Esophagus muscularis mucosa (tissue), 3 donors: ENCODE measurements around the gene A2M.

Source experiments
- POLR2A ChIP-seq: fragments of 450-650 bp; IDR thresholded peaks from one replicate; pipeline ENCODE4 v1.6.1; 2017; ENCODE audit warnings: antibody characterized with exemption, moderate library complexity, mild to moderate bottlenecking, low read depth
- TF ChIP-seq, protein P1 (sequence below), 3 experiments: fragments of 200-600 bp in 2 of 3; fragments of 450-650 bp in 1 of 3; sonication (generic) in 2 of 3; IDR thresholded peaks; one replicate each; pipeline ENCODE4 v1.5.1; 2017 to 2019; ENCODE audit warnings: antibody characterized with exemption in 3 of 3, mild to moderate bottlenecking in 2 of 3, moderate library complexity in 1 of 3

DNA sequence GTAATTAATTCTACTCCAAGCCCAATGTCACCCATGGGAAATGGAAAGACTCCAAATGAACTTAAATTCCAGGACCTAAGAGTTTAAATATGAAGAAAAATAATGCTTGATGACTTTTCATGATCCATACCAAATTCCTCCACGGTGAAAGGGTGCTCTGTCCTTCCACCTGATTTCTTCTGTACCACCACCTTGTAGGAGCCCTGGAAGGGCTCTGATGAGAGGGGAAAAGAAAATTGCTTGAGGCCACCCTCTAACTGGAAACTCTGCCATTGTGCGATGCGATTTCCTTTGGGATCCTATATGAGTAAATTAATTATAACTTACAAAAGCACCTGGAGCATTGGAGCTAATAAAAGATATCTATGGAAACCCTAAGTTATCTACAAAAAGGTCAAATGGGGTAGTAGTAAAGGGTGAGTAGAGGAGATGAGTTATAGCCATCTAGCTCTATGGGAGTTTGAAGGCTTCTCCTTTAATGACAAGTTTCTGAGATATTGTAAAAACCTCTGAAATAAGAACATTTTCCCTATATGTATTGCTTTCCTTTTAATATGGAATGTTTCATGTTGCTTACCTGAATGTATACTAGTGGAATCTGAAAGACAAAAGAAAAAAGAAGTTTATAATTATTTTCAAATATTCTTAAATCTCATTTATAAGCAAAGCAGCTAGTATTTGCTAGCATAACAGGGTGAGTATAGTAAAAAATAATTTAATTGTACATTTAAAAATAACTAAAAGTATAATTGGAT lies 5.8 kb downstream of the A2M start:
- TF ChIP-seq, protein P1, sequence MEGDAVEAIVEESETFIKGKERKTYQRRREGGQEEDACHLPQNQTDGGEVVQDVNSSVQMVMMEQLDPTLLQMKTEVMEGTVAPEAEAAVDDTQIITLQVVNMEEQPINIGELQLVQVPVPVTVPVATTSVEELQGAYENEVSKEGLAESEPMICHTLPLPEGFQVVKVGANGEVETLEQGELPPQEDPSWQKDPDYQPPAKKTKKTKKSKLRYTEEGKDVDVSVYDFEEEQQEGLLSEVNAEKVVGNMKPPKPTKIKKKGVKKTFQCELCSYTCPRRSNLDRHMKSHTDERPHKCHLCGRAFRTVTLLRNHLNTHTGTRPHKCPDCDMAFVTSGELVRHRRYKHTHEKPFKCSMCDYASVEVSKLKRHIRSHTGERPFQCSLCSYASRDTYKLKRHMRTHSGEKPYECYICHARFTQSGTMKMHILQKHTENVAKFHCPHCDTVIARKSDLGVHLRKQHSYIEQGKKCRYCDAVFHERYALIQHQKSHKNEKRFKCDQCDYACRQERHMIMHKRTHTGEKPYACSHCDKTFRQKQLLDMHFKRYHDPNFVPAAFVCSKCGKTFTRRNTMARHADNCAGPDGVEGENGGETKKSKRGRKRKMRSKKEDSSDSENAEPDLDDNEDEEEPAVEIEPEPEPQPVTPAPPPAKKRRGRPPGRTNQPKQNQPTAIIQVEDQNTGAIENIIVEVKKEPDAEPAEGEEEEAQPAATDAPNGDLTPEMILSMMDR (IDR thresholded peaks at IDR 0.05), result no peak
- TF ChIP-seq POLR2A, result no peak
